Breast epithelium (tissue), 4 donors: ENCODE data around the gene AGAP1. TPM values are rescaled to one million over a fixed set of nuclear protein-coding genes. Genes with fewer than 3 reads are reported as not detected.

Source experiments
- DNase-seq, 2 donors: peaks; one replicate each; pipeline ENCODE4 v3.0.0-alpha.2; 2019; ENCODE audit warnings: low spot score in 2 of 2
- H3K27ac ChIP-seq, 2 donors: fragments of 200-600 bp; sonication (generic) in 1 of 2; one replicate each; pipeline ENCODE4 v1.5.1; 2016 to 2019; ENCODE audit warnings: mild to moderate bottlenecking in 1 of 2
- H3K27me3 ChIP-seq, 2 donors: fragments of 200-600 bp; sonication (generic) in 1 of 2; one replicate each; pipeline versions ENCODE4 v1.5.1 to v1.6.0; 2017 to 2019; ENCODE audit warnings: control low read depth in 1 of 2, mild to moderate bottlenecking in 1 of 2
- H3K36me3 ChIP-seq: fragments of 200-600 bp; one replicate; pipeline ENCODE4 v1.5.1; 2019
- H3K4me1 ChIP-seq, 2 donors: fragments of 200-600 bp; sonication (generic); one replicate each; pipeline ENCODE4 v1.5.1; 2016 to 2019; ENCODE audit warnings: control low read depth in 1 of 2
- H3K4me3 ChIP-seq, 3 donors: fragments of 200-600 bp; sonication (generic); 1 replicate in 2 of 3; 2 replicates in 1 of 3; pipeline ENCODE4 v1.5.1; 2016 to 2019; ENCODE audit warnings: mild to moderate bottlenecking in 3 of 3, moderate library complexity in 2 of 3
- H3K9me3 ChIP-seq, 2 donors: fragments of 200-600 bp; sonication (generic) in 1 of 2; one replicate each; pipeline ENCODE4 v1.5.1; 2016 to 2019; ENCODE audit warnings: control low read depth in 1 of 2
- CTCF ChIP-seq, 3 donors: fragments of 450-650 bp; IDR thresholded peaks; one replicate each; pipeline ENCODE4 v1.5.1; 2016 to 2017; ENCODE audit warnings: antibody characterized with exemption in 3 of 3, mild to moderate bottlenecking in 3 of 3, moderate library complexity in 3 of 3
- POLR2A ChIP-seq: fragments of 450-650 bp; IDR thresholded peaks from one replicate; pipeline ENCODE4 v1.6.1; 2016; ENCODE audit warnings: antibody characterized with exemption, mild to moderate bottlenecking, moderate library complexity
- POLR2AphosphoS5 ChIP-seq, 3 donors: sonication (generic); formaldehyde crosslinking; IDR thresholded peaks; one replicate each; pipeline ENCODE4 v1.6.1; 2017; ENCODE audit warnings: antibody characterized with exemption in 3 of 3
- intact Hi-C: fragments of 100-400 bp; cut with DNase I; formaldehyde crosslinking; loops from one replicate; pipeline ENCODE4 v1.15.1; 2023; ENCODE audit warnings: low total_unique reads
- total RNA-seq, 3 donors: library from RNA; depleted of rRNA; stranded (reverse); fragments of >200 nt; gene quantifications; one replicate each; pipeline ENCODE4 v1.1.0, GENCODE V29; 2016

The AGAP1 gene
- total RNA-seq, 3 donors from 2014 or later = 19.7 to 27.1 (median 25.9) TPM

GRCh38 chr2:235737396-235737795 lies 243.6 kb downstream of the AGAP1 start:
- H3K27me3 ChIP-seq = no peaks in the 10 kb centered on the region
- no peak for DNase-seq
- H3K27ac ChIP-seq = no peak overlapping the region
- no peaks in the 10 kb centered on the region for H3K9me3 ChIP-seq
- TF ChIP-seq POLR2AphosphoS5 (IDR thresholded peaks at IDR 0.05) (no peak), POLR2A (no peak), CTCF (IDR thresholded peaks at IDR 0.05) (no peak)
- H3K4me1 ChIP-seq = no peaks in the 10 kb centered on the region
- no peaks in the 10 kb centered on the region for H3K36me3 ChIP-seq
- H3K4me3 ChIP-seq = no peak overlapping the region
- intact Hi-C loops = no loop called here

- intact Hi-C loops = no loop called here
- no peak for DNase-seq
- TF ChIP-seq POLR2A (no peak), CTCF (IDR thresholded peaks at IDR 0.05) (no peak), POLR2AphosphoS5 (IDR thresholded peaks at IDR 0.05) (no peak)
Observed at GRCh38 chr2:235737840-235738239, 244.0 kb downstream of the AGAP1 start.

GRCh38 chr2:235739704-235740415 lies 246.0 kb downstream of the AGAP1 start:
- H3K27ac ChIP-seq = no peak overlapping the region
- DNase-seq = no peak
- H3K9me3 ChIP-seq = no peaks in the 10 kb centered on the region
- no peak overlapping the region for H3K4me3 ChIP-seq
- H3K4me1 ChIP-seq = no peaks in the 10 kb centered on the region
- H3K36me3 ChIP-seq = no peaks in the 10 kb centered on the region
- intact Hi-C loops = no loop called here
- no peaks in the 10 kb centered on the region for H3K27me3 ChIP-seq
- TF ChIP-seq POLR2AphosphoS5 (IDR thresholded peaks at IDR 0.05) = no peak
- TF ChIP-seq POLR2A = no peak
- no peak for TF ChIP-seq CTCF (IDR thresholded peaks at IDR 0.05)

More at GRCh38 chr2:235737840-235738239, 244.0 kb downstream of the AGAP1 start:
- Histone ChIP-seq H3K4me3 (no peak overlapping the region), H3K4me1 (no peaks in the 10 kb centered on the region), H3K9me3 (no peaks in the 10 kb centered on the region), H3K27me3 (no peaks in the 10 kb centered on the region), H3K27ac (no peak overlapping the region), H3K36me3 (no peaks in the 10 kb centered on the region)

- Histone ChIP-seq H3K4me1 (no peaks in the 10 kb centered on the region), H3K36me3 (no peaks in the 10 kb centered on the region), H3K9me3 (no peaks in the 10 kb centered on the region), H3K4me3 (no peak overlapping the region), H3K27ac (no peak overlapping the region), H3K27me3 (no peaks in the 10 kb centered on the region)
- TF ChIP-seq CTCF (IDR thresholded peaks at IDR 0.05) (no peak), POLR2A (no peak), POLR2AphosphoS5 (IDR thresholded peaks at IDR 0.05) (no peak)
- intact Hi-C loops = no loop called here
- no peak for DNase-seq
Observed at GRCh38 chr2:235740821-235741220, 247.0 kb downstream of the AGAP1 start.

- TF ChIP-seq POLR2A = no peak
- TF ChIP-seq CTCF (IDR thresholded peaks at IDR 0.05) = no peak
- no peak for TF ChIP-seq POLR2AphosphoS5 (IDR thresholded peaks at IDR 0.05)
- no peaks in the 10 kb centered on the region for H3K9me3 ChIP-seq
- no peak overlapping the region for H3K4me3 ChIP-seq
- no peak for DNase-seq
- intact Hi-C loops = no loop called here
- H3K27ac ChIP-seq = no peak overlapping the region
- H3K36me3 ChIP-seq = no peaks in the 10 kb centered on the region
- H3K27me3 ChIP-seq = no peaks in the 10 kb centered on the region
- peaks cover 0 to 7% of the 10 kb centered on the region in 2 donors for H3K4me1 ChIP-seq
Observed at GRCh38 chr2:235744161-235744560, 250.3 kb downstream of the AGAP1 start.
